Pancreas (tissue), 10 donors: Measurements from ENCODE around the gene ASS1. TPM values are rescaled to one million over a fixed set of nuclear protein-coding genes. Genes with fewer than 3 reads are reported as not detected.
A peak's percentile ranks its signal among the peaks of the same experiment; 100 is the strongest.

Experiments
- ATAC-seq, 4 donors: fragments of 200-7000 bp; cut with Tn5 transposase; one replicate each; pipeline versions ENCODE4 v1.8.0 to v1.9.1; 2020; ENCODE audit warnings: mild to moderate bottlenecking in 4 of 4, moderate library complexity in 4 of 4
- DNase-seq, 6 donors: peaks; one replicate each; pipeline ENCODE4 v3.0.0-alpha.2; 2020
- FAIRE-seq: peaks from 2 replicates; lab custom pipeline; 2012; peaks lifted over from hg19 to GRCh38; lab: Jason Lieb, UNC
- H3K27ac ChIP-seq, 4 donors: fragments of 200-600 bp; sonication (generic); 1 replicate in 3 of 4; 2 replicates in 1 of 4; pipeline versions ENCODE4 v1.5.0 to v1.8.0; 2020
- H3K27me3 ChIP-seq, 4 donors: fragments of 200-600 bp; one replicate each; pipeline ENCODE4 v1.8.0; 2021
- H3K36me3 ChIP-seq, 3 donors: fragments of 200-600 bp; sonication (generic) in 1 of 3; one replicate each; pipeline versions ENCODE4 v1.5.0 to v1.8.0; 2020 to 2021
- H3K4me1 ChIP-seq, 3 donors: fragments of 200-600 bp; one replicate each; pipeline ENCODE4 v1.8.0; 2021
- H3K4me3 ChIP-seq, 4 donors: fragments of 200-600 bp; sonication (generic) in 2 of 4; one replicate each; pipeline versions ENCODE4 v1.5.0 to v1.8.0; 2020 to 2021
- H3K9me3 ChIP-seq, 4 donors: fragments of 200-600 bp; one replicate each; pipeline ENCODE4 v1.8.0; 2021
- CTCF ChIP-seq, 4 donors: fragments of 200-600 bp; sonication (generic) in 3 of 4; IDR thresholded peaks; one replicate each; pipeline versions ENCODE4 v1.5.0 to v1.8.0; 2021; ENCODE audit warnings: antibody characterized with exemption in 4 of 4
- WGBS, 2 donors: extraction: QIAGEN DNeasy Blood & Tissue Kit; methylation state at CpG; one replicate each; pipeline ENCODE4 v1.1.7; 2013; 5-methylcytosine and 5-hydroxymethylcytosine counted together
- intact Hi-C, 3 donors: fragments of 100-400 bp; cut with DNase I; formaldehyde crosslinking; loops; one replicate each; pipeline versions ENCODE4 v1.11.1 to v1.14.2; 2022
- polyA plus RNA-seq, 2 donors: library from polyadenylated mRNA; stranded (reverse); fragments of 200-250 nt; gene quantifications; one replicate each; pipeline ENCODE4 v1.2.3, GENCODE V29; 2013
- total RNA-seq, 6 donors: library from RNA; stranded (reverse); fragmentation: NEBNext Ultra II Directional in 4 of 6; extraction: Animal tissue kit (Norgen Biotek cat#: 25700) in 4 of 6; gene quantifications; one replicate each; pipeline versions ENCODE4 v1.2.1 to v1.2.4, GENCODE V29; 2021 to 2023
- donor health status: healthy with polysubstance abuse.
- donor health status: DM: no; HTN: no; CAD: no; lungs with moderate emphysema.
- donor health status: DM: no; HTN: no; CAD: no.
- donor health status: control.
- donor health status: control.
- donor health status: Bipolar disorder and iron deficiency.
- donor health status: DM: yes; HTN: yes; CAD: no.
- donor health status: DM: no; HTN: no; CAD: no.
- donor health status: DM: no; HTN: no; CAD: no.
- donor health status: DM: yes; HTN: yes; CAD: no.

ASS1 gene
- total and polyA plus RNA-seq, 8 donors, result 19.3 to 71.4 (median 27.1) TPM

- Histone ChIP-seq H3K27ac (no peak overlapping the region), H3K4me1 (no peaks in the 10 kb centered on the region), H3K4me3 (no peak overlapping the region), H3K27me3 (peaks cover 0 to 16% (median 0%) of the 10 kb centered on the region in 4 donors), H3K9me3 (no peaks in the 10 kb centered on the region), H3K36me3 (no peaks in the 10 kb centered on the region)
- WGBS, 2 donors, result 56 to 65% methylated on average over 11 of the region's 11 CpGs
- DNase-seq (peak in 1 of 6 donors; percentile 23), ATAC-seq (no peak), FAIRE-seq (no peak)
- intact Hi-C loops, result no loop called here
- no peak for TF ChIP-seq CTCF (IDR thresholded peaks at IDR 0.05)
Observed at GRCh38 chr9:130539420-130540223, 94.9 kb downstream of the ASS1 start.

- TF ChIP-seq CTCF (IDR thresholded peaks at IDR 0.05), result no peak
- no peaks in the 10 kb centered on the region for H3K36me3 ChIP-seq
- 47 to 59% methylated on average over 2 of the region's 2 CpGs for WGBS, 2 donors
- intact Hi-C loops, result no loop called here
- FAIRE-seq, result no peak
- H3K4me3 ChIP-seq, result no peak overlapping the region
- H3K27ac ChIP-seq, result no peak overlapping the region
- no peaks in the 10 kb centered on the region for H3K9me3 ChIP-seq
- no peak for ATAC-seq
- peaks cover 0 to 10% (median 0%) of the 10 kb centered on the region in 4 donors for H3K27me3 ChIP-seq
- DNase-seq, result no peak
- no peaks in the 10 kb centered on the region for H3K4me1 ChIP-seq
Observed at GRCh38 chr9:130541533-130541932, 96.8 kb downstream of the ASS1 start.

- no peak overlapping the region for H3K4me3 ChIP-seq
- no peak for FAIRE-seq
- H3K9me3 ChIP-seq, result no peaks in the 10 kb centered on the region
- DNase-seq, result no peak
- intact Hi-C loops, result no loop called here
- H3K36me3 ChIP-seq, result no peaks in the 10 kb centered on the region
- no peak overlapping the region for H3K27ac ChIP-seq
- ATAC-seq, result no peak
- no peaks in the 10 kb centered on the region for H3K4me1 ChIP-seq
- peaks cover 0 to 10% (median 0%) of the 10 kb centered on the region in 4 donors for H3K27me3 ChIP-seq
- 49 to 61% methylated on average over 5 of the region's 5 CpGs for WGBS, 2 donors
- TF ChIP-seq CTCF (IDR thresholded peaks at IDR 0.05), result no peak
Observed at GRCh38 chr9:130542038-130542437, 97.3 kb downstream of the ASS1 start.

GRCh38 chr9:130542457-130543228 lies 97.9 kb downstream of the ASS1 start:
- no peak for ATAC-seq
- peaks cover 0 to 10% (median 0%) of the 10 kb centered on the region in 4 donors for H3K27me3 ChIP-seq

More at GRCh38 chr9:130542457-130543228, 97.9 kb downstream of the ASS1 start:
- Histone ChIP-seq H3K4me1 (no peaks in the 10 kb centered on the region), H3K9me3 (no peaks in the 10 kb centered on the region), H3K4me3 (no peak overlapping the region), H3K36me3 (no peaks in the 10 kb centered on the region), H3K27ac (no peak overlapping the region)
- WGBS, 2 donors, result 50 to 57% methylated on average over 7 of the region's 7 CpGs
- TF ChIP-seq CTCF (IDR thresholded peaks at IDR 0.05), result no peak
- intact Hi-C loops, result no loop called here
- FAIRE-seq (no peak), DNase-seq (no peak)
